Suprapubic skin (tissue), 4 donors: ENCODE measurements around the gene PRELP.

Experiments
- EP300 ChIP-seq: sonication (generic); formaldehyde crosslinking; IDR thresholded peaks from one replicate; pipeline ENCODE4 v1.6.1; 2017; ENCODE audit warnings: antibody characterized with exemption
- POLR2A ChIP-seq, 2 donors: fragments of 450-650 bp; IDR thresholded peaks; one replicate each; pipeline ENCODE4 v1.6.1; 2017; ENCODE audit warnings: antibody characterized with exemption in 2 of 2, mild to moderate bottlenecking in 2 of 2, moderate library complexity in 2 of 2
- POLR2AphosphoS5 ChIP-seq, 3 donors: sonication (generic); formaldehyde crosslinking; IDR thresholded peaks; one replicate each; pipeline ENCODE4 v1.6.1; 2017; ENCODE audit warnings: antibody characterized with exemption in 3 of 3
- TF ChIP-seq, protein P1 (sequence below), 2 donors: fragments of 200-600 bp in 1 of 2; fragments of 450-650 bp in 1 of 2; sonication (generic) in 1 of 2; IDR thresholded peaks; one replicate each; pipeline ENCODE4 v1.5.1; 2016 to 2019; ENCODE audit warnings: antibody characterized with exemption in 2 of 2, mild to moderate bottlenecking in 1 of 2, moderate library complexity in 1 of 2

DNA sequence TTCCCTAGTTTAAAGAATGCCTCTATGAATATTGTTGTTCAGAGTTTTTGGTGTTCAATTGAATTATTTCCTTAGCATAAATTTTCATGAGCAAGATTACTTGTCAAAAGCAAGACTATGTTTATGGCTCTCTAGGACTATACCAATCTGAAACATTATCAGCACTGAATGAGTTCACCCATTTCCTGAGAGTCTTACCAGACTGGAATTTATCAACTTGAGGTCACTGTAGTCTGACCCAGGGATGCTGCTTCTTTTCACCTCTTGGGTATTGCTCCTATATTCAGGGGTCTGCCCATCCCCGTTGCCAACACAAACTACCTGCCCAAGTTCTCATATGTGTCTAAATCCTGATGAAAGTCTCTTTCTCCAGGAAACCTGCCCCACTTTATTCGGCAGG lies 61.0 kb downstream of the PRELP start:
- TF ChIP-seq, protein P1, sequence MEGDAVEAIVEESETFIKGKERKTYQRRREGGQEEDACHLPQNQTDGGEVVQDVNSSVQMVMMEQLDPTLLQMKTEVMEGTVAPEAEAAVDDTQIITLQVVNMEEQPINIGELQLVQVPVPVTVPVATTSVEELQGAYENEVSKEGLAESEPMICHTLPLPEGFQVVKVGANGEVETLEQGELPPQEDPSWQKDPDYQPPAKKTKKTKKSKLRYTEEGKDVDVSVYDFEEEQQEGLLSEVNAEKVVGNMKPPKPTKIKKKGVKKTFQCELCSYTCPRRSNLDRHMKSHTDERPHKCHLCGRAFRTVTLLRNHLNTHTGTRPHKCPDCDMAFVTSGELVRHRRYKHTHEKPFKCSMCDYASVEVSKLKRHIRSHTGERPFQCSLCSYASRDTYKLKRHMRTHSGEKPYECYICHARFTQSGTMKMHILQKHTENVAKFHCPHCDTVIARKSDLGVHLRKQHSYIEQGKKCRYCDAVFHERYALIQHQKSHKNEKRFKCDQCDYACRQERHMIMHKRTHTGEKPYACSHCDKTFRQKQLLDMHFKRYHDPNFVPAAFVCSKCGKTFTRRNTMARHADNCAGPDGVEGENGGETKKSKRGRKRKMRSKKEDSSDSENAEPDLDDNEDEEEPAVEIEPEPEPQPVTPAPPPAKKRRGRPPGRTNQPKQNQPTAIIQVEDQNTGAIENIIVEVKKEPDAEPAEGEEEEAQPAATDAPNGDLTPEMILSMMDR (IDR thresholded peaks at IDR 0.05), result no peak
- TF ChIP-seq EP300, result no peak
- no peak for TF ChIP-seq POLR2AphosphoS5 (IDR thresholded peaks at IDR 0.05)
- no peak for TF ChIP-seq POLR2A (IDR thresholded peaks at IDR 0.05)
